D341Med (cell line): ENCODE results near the gene TMEM186.
"Not testable (repeated sequence)": the region's sequence is repeated elsewhere in the genome, so short reads cannot be mapped to it uniquely, and the experiment has no call there.

Experiments used
- DNase-seq: peaks from one replicate; pipeline ENCODE4 v3.0.0; 2012; ENCODE audit warnings: low spot score

Gene TMEM186

DNA sequence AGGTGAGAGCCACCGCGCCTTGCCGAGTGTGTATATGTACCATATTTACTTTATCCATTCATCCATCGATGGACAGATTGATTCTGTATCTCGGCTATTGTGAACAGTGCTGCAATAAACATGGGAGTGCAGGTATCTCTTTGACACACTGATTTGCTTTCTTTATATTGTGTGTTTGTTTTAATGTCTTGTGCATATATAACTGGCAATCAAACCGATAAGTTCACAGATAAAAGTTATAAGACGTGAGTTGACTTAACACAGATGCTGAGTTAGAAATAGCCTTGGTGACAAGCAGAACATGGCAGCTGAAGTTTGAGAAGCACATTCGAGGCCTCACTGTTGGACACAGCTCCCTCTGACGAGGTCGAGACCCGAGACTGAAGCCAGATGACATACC is 23.2 kb downstream of the TMEM186 start:
- DNase-seq: no peak

DNA sequence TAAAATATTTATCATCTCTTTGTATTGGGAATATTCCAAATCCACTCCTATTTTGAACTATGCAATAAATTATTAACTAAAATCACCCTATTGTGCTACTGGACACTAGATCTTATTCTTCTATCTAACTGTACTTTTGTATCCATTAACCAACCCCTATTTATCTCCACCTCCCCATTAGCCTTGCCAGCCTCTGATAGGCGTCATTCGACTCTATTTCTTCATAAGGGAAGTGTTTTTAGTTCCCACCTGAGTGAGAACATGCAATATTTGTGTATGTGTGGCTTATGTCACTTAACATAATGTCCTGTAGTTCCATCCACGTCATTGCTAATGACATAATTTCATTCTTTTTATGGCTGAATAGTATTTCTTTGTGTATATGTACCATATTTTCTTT is 23.9 kb downstream of the TMEM186 start:
- no peak for DNase-seq

DNA sequence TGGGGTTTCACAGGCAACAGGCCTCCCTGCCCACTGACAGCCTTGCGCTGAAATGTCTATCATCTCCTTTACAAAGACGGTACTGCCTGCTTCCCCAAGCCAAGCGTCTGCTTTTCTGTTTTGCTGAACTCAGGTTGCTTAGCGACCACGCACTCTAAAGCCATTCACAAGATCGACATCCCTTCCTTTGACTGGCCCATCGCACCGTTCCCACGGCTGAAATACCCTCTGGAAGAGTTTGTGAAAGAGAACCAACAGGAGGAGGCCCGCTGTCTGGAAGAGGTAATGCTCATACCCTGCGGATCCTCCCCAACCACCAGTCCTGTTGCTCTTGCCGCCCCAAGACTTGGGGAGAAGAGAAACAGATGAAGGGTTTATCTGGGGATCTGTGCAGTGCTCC is 28.7 kb downstream of the TMEM186 start:
- no peak for DNase-seq

DNA sequence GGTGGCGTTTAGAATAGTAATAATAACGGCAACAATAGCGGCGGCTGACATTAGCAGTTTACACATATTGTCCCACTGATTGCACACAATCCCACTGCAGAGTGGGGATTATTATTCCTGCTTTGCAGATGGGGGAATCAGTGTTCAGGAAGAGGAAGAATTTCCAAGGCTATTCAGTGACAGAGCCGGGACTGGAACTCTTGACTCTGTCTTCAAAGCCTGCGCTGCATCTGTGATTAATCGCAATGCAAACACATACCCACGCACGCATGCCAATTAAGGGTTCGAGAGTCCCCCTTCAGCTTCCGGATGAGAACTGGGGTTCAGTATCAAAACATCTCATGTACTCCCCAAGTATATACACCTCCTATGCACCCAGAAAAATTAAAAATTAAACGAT is 29.2 kb downstream of the TMEM186 start:
- DNase-seq: no peak

DNA sequence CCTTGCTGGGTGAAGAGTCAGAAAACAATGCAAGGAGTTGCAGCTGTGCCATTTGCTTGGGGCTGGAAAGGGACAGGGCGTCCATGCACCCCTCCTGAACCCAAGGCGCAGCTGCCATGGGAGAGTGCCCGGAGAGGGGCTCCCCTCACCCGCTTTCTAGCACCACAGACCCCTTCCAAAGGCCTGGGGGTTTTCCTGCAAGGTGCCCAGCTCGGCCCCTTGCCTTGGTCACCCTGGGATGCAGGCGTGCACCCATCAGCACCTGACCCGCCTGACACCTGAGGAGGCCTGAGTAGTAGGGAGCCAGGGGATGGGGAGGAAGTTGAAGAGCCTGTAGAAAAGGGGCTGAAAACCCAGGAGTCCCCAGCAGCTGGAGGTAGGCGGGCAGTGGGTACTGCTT is 30.3 kb downstream of the TMEM186 start:
- no peak for DNase-seq

DNA sequence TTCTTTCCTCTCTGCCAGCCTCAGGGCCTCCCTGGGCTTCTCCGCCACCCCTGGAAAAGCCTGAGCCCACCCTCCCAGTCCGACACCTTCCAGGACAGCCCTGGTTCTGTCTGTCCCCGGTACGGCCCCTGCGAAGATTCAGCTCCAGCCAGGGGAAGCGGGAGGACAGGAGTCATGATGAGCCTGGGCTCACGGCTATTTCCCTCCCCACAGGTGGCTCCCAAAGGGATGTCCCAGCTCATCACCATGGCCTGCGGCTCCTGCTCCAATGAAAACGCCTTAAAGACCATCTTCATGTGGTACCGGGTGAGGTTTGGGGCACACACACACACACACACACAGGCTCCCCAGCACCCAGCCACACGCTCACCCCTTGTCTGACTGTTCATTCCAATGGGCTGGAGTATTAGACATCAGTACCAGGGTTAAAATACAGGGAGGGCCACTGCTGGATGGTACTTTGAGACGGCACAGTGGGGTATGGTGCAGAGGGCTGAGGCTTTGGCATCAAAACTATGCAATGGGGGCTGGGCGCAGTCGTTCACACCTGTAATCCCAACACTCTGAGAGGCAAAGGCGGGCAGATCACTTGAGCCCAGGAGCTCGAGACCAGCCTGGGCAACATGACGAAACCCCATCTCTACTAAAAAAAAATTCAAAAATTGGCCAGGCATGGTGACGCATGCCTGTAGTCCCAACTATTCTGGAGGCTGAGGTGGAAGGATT is 32.8 kb downstream of the TMEM186 start:
- no peak for DNase-seq

DNA sequence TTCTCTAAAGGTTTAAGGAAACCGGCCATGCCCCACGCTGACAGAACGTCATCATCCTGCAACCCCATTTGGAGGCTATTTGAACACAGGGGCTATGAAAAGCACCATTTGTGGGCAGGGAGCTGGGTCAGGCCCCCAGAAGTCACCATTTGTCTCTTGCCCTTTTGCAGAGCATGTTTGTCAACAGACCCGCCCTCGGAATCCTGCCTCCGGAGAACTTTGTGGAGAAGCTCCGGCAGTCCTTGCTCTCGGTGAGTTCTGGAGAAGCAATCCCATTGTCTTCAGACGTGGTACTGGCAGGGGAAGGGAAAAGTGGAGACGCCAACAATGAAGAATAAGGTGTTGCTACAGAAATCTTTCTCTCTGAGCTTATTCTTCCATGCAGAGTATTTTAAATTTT is 33.5 kb downstream of the TMEM186 start:
- DNase-seq: no peak

DNA sequence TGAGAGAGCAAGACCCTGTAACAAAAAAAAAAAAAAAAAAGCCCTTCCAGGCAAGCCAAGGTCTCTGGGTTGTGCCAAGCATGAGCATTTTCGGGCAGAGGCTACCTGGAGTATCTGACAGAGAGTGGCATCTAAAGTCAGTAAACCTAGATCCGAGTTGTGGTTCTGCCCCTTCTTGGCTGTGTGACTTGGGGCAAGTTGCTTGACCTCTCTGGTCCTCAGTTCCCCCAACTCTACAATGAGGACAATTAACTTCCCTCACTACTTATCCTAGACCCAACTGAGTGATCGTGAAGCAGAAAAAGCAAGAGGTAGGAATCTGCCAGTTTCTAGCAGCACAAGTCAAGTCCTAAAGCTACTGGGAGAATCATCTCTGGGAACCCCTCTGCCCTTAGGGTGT is 34.4 kb downstream of the TMEM186 start:
- no peak for DNase-seq

DNA sequence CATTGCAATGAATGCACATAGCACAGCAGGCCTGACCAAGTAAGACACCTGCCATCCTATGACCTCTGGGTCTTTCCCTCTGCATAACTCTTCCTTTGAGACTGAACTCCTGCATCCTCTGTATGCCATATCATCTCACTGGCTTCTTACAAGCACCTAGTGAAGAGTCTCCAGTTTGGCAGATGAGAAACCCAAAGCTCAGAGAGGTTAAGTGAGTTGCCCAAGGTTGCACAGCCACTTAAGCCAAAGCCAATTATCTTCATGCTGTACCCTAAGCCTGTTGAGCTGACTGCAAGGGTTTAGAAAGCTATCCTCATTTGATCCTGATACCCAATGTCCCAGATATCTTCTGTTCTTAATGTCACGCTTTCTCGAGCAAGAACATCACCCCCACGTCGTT is 35.2 kb downstream of the TMEM186 start:
- DNase-seq: no peak

DNA sequence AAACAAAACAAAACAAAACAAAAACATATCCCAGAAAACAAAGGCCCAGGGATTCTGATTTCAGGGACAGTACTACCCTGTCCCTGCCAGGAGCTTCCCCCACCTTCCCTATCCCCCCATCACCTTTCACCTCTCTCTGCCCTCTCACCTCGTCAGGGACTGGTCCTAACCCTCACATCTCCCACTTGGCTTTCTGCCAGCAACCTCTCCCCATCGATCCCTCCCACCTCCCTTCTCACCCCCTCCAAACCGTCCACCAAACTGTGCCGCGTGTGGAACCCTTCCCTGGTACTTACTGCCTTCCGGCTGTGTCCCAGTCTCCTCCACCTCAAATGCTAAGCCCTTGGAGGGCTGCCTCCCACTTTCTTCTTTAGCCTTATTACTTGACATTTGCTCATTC is 36.4 kb downstream of the TMEM186 start:
- DNase-seq: no peak

DNA sequence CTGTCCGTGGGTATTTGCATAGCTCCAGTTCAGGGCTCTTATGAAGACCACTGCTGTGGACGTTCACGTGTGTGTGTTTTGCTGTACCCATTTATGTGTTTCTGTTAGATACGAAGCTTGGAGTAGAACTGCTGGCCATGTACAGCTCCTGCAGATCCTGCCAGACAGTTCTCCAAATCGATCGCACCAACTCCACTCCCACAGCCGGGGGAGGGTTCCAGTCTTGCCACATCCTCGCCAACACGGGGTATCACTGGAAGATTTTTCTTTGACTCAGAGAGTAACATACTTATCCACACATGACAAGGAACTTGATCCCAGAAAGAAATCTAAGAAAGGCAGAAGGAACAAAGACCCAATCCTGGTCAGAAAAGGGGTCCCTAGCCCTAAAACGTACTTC is 37.4 kb downstream of the TMEM186 start:
- DNase-seq: no peak

DNA sequence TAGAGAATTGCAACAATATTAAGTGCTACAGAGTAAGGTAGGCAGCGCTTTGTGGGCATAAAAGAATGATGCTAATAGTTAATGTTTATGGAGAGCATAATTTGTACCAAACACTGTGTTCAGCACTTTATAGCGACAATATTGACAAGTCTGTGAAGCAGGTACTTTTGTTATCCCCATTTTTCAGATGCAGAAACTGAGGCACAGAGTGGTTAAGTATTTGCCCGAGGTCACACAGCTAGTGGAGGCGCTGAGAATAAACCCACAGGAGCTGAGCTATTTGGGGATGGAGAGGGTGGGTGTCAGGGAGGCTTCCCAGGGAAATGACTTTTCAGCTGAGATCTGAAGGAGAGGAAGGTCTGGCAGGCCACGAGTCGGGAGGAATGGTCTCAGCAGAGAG is 39.4 kb downstream of the TMEM186 start:
- DNase-seq: no peak

DNA sequence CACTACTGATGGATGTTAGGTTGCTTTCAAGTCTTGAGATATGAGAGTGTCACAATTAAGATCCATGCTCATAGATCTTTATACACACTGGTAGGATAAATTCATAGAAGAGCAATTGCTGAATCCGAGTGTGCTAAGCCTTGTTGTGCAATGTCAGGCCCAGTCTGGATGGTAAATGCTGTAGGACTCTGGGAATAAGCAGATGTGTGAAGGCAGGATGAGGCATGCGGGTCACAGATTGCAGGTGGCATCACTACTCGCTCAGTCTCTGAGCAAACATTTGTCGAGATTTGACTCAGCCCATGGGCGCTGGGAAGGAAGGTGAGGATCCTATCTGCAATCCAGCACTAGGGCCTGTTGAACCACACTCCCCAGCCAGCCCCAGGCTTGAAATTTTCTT is 40.7 kb downstream of the TMEM186 start:
- no peak for DNase-seq

DNA sequence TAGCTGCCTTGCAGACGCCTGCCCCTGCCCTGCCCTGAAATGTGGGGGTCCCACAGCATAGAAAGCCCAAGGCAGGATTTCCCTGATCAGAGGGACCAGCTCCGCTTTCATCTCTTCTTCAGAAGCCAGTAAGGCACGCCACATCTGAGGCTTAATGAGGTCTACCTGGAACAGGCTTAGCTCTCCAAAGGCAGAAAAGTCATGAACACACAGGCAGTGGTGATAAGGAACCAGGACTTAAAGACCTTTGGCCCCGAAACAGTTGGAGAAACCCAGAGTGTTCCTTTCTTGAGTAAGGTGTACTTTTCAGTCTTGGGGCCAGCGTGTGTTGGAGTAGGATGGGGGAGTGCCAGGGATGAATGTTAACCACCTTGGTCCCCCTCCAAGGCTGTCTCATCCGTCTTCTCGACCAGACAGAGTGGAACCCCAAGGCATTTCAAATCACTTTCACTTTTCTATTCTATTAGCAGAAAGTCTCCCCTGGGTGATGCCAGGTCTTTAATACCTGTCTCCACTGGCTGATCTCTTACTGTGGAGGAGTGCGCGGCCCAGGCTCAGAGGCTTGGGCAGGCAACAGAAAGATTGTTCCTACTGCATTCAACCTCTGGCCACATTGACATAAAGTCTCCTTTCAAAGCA is 43.9 kb downstream of the TMEM186 start:
- DNase-seq: no peak

DNA sequence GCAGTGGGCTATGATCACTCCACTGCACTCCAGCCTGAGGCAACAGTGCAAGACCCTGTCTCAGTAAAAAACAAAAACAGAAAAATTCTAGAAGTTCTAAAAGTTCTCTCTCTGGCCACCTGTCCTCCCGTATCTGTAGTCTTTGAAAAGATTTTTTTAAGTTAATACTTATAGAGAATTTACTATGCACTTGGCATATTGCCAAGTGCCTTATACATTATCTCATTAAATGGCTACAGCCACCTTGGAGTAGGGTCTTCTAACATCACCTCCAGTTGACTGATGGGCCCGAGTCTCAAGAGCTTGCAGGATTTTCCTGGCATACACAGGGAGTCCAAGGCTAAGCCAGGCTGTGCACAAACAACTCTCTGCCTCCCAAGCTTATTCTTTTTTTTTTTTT is 44.7 kb downstream of the TMEM186 start:
- DNase-seq: no peak

DNA sequence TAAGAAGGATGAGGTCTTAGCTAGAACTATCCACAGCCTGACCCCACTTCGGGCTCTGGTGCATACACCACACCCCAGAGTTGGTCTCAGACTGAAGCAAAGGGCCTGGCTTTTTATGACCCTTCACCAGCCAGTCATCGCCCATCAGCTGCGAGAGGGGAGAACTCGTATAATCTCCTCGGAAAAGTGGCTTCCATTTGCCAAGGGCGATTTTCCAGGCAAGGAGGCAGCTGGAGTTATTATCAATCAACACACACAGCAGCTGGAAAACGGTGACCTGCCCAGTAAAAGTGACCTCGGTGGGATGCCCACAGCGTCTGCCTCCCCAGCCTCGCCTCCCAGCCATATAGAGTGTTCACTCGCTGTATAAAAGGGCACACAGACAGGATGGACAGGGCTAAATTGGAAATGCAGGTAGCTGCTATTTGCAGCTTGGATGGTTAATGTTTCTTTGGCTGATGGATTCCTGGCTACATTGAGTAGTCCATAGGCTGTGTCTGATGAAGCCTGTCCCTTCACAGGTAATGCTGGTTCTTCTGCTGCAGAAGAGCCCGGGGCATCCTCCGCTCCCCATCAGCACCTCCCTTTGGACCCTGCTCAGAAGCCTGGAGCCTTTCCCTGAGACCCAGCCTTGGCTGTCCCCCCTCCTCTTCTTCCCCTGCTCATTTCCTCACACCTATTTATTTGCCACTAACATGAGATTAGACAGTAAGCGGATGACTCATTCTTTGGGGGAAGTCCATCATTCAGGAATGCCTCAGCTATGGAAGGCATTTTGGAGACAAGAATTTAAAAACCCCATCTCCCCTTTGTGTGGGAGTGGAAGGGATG is 45.7 kb downstream of the TMEM186 start:
- DNase-seq: no peak

DNA sequence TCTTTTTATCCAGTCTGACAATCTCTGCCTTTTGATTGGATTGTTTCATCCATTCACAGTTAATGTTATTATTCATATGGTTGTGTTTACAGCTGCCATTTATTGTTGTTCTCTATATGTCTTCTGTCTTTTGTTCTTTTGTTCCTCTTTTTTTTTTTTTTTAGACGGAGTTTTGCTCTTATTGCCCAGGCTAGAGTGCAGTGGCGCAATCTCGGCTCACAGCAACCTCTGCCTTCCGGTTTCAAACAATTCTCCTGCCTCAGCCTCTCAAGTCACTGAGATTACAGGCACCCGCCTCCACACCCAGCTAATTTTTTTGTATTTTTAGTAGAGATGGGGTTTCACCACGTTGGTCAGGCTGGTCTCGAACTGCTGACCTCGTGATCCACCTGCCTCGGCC is 48.5 kb downstream of the TMEM186 start:
- DNase-seq: not testable (repeated sequence)
